GM12892 (cell line): ENCODE measurements around the gene ZNF287.

Experiments
- POLR2A ChIP-seq: IDR thresholded peaks from 2 replicates; pipeline ENCODE4 v1.6.1; 2011; ENCODE audit warnings: low read depth, low read length, control low read depth
- POLR2AphosphoS5 ChIP-seq: IDR thresholded peaks from 2 replicates; pipeline ENCODE4 v1.6.1; 2011; ENCODE audit warnings: low read depth, low read length, control low read depth
- TAF1 ChIP-seq: IDR thresholded peaks from 2 replicates; pipeline ENCODE4 v1.6.1; 2011; ENCODE audit warnings: low read depth, mild to moderate bottlenecking, control low read depth, low read length, borderline replicate concordance

GRCh38 chr17:16589097-16589969 lies 20.3 kb upstream of the ZNF287 start:
- TF ChIP-seq POLR2AphosphoS5 = no peak
- TF ChIP-seq POLR2A = no peak
- no peak for TF ChIP-seq TAF1
